GM12874 (cell line): ENCODE data around the gene VGLL3.

Experiments
- CTCF ChIP-seq: IDR thresholded peaks from 2 replicates; pipeline ENCODE4 v1.5.1; 2011; ENCODE audit warnings: low read depth, mild to moderate bottlenecking, control low read depth, low read length, moderate library complexity; ENCODE audit not compliant: insufficient read depth

VGLL3 gene

GRCh38 chr3:86976219-86976618 lies 14.7 kb downstream of the VGLL3 start:
- no peak for TF ChIP-seq CTCF

GRCh38 chr3:86973440-86973839 lies 17.5 kb downstream of the VGLL3 start:
- TF ChIP-seq CTCF = no peak

GRCh38 chr3:86969500-86970189 lies 21.3 kb downstream of the VGLL3 start:
- peak; percentile 74 for TF ChIP-seq CTCF

- TF ChIP-seq CTCF = no peak
Observed at GRCh38 chr3:86968244-86968932, 22.6 kb downstream of the VGLL3 start.

GRCh38 chr3:86967062-86967461 lies 23.9 kb downstream of the VGLL3 start:
- TF ChIP-seq CTCF = no peak

- TF ChIP-seq CTCF = no peak
Observed at GRCh38 chr3:86965166-86965565, 25.8 kb downstream of the VGLL3 start.

- no peak for TF ChIP-seq CTCF
Observed at GRCh38 chr3:86963611-86964010, 27.3 kb downstream of the VGLL3 start.
